Mesenchymal stem cell (in vitro differentiated cells and primary cell): Measurements from ENCODE around the gene VPS4B.

ENCODE experiments used
- DNase-seq: peaks from one replicate; pipeline ENCODE4 v3.0.0-alpha.2; 2013
- H2AFZ ChIP-seq: one replicate; pipeline ENCODE4 v1.6.1; 2013; ENCODE audit warnings: low read depth, mild to moderate bottlenecking, control low read depth, inconsistent platforms, low read length, moderate library complexity
- H2AK5ac ChIP-seq: 2 replicates; pipeline ENCODE4 v1.6.1; 2013; ENCODE audit warnings: low read length, moderate library complexity, mild to moderate bottlenecking, inconsistent platforms; ENCODE audit not compliant: severe bottlenecking
- H2BK120ac ChIP-seq: one replicate; pipeline ENCODE4 v1.6.1; 2013; ENCODE audit warnings: low read depth, mild to moderate bottlenecking, inconsistent platforms, low read length, moderate library complexity
- H2BK12ac ChIP-seq, 2 experiments: one replicate each; pipeline ENCODE4 v1.6.1; 2013; ENCODE audit warnings: inconsistent platforms in 2 of 2, low read length in 2 of 2, mild to moderate bottlenecking in 2 of 2, moderate library complexity in 2 of 2, control low read depth in 1 of 2
- H2BK15ac ChIP-seq: one replicate; pipeline ENCODE4 v1.6.1; 2013; ENCODE audit warnings: mild to moderate bottlenecking, low read depth, inconsistent platforms; ENCODE audit not compliant: poor library complexity, severe bottlenecking
- H2BK5ac ChIP-seq: 2 replicates; pipeline ENCODE4 v1.6.1; 2013; ENCODE audit warnings: low read depth, mild to moderate bottlenecking, low read length, control low read depth, inconsistent platforms; ENCODE audit not compliant: poor library complexity, severe bottlenecking
- H3K14ac ChIP-seq, 2 experiments: one replicate each; pipeline ENCODE4 v1.6.1; 2013; ENCODE audit warnings: inconsistent platforms in 2 of 2, low read length in 2 of 2, control low read depth in 1 of 2, mild to moderate bottlenecking in 1 of 2, moderate library complexity in 1 of 2
- H3K18ac ChIP-seq, 2 experiments: one replicate each; pipeline ENCODE4 v1.6.1; 2013; ENCODE audit warnings: inconsistent platforms in 2 of 2, low read length in 2 of 2, control low read depth in 1 of 2, low read depth in 1 of 2, mild to moderate bottlenecking in 1 of 2
- H3K23ac ChIP-seq, 2 experiments: one replicate each; pipeline ENCODE4 v1.6.1; 2013; ENCODE audit warnings: inconsistent platforms in 2 of 2, low read length in 2 of 2, mild to moderate bottlenecking in 2 of 2, moderate library complexity in 2 of 2, control low read depth in 1 of 2
- H3K27ac ChIP-seq: 2 replicates; pipeline ENCODE4 v1.5.1; 2013; ENCODE audit warnings: mild to moderate bottlenecking, moderate library complexity, low read length, control low read depth, inconsistent platforms; ENCODE audit not compliant: poor library complexity, severe bottlenecking
- H3K27me3 ChIP-seq, 2 experiments: 2 replicates each; pipeline versions ENCODE4 v1.6.1 to v1.7.0; 2013; ENCODE audit warnings: low read length in 2 of 2, mild to moderate bottlenecking in 2 of 2, moderate library complexity in 2 of 2, control low read depth in 1 of 2, inconsistent platforms in 1 of 2; ENCODE audit not compliant: control insufficient read depth in 1 of 2, insufficient read depth in 1 of 2
- H3K36me3 ChIP-seq, 2 experiments: 2 replicates each; pipeline versions ENCODE4 v1.6.1 to v1.7.0; 2013; ENCODE audit warnings: low read length in 2 of 2, control low read depth in 1 of 2, inconsistent platforms in 1 of 2, low read depth in 1 of 2, mild to moderate bottlenecking in 1 of 2; ENCODE audit not compliant: insufficient read depth in 2 of 2, control insufficient read depth in 1 of 2
- H3K4ac ChIP-seq, 2 experiments: one replicate each; pipeline ENCODE4 v1.6.1; 2013; ENCODE audit warnings: inconsistent platforms in 2 of 2, low read length in 2 of 2, mild to moderate bottlenecking in 2 of 2, moderate library complexity in 2 of 2, control low read depth in 1 of 2, low read depth in 1 of 2
- H3K4me1 ChIP-seq: 2 replicates; pipeline ENCODE4 v1.6.1; 2013; ENCODE audit warnings: low read depth, low read length, control low read depth; ENCODE audit not compliant: control insufficient read depth, insufficient read depth
- H3K4me2 ChIP-seq: 2 replicates; pipeline ENCODE4 v1.6.1; 2013; ENCODE audit warnings: low read length, mild to moderate bottlenecking, inconsistent platforms; ENCODE audit not compliant: poor library complexity, severe bottlenecking
- H3K4me3 ChIP-seq, 2 experiments: 2 replicates each; pipeline versions ENCODE4 v1.5.1 to v1.7.0; 2013; ENCODE audit warnings: low read length in 2 of 2, mild to moderate bottlenecking in 2 of 2, control low read depth in 1 of 2, low read depth in 1 of 2; ENCODE audit not compliant: insufficient read depth in 1 of 2
- H3K79me1 ChIP-seq: replicated peaks from 2 replicates; pipeline ENCODE4 v1.6.1; 2013; ENCODE audit warnings: mild to moderate bottlenecking, control low read depth, low read length, inconsistent platforms; ENCODE audit not compliant: poor library complexity, severe bottlenecking
- H3K9ac ChIP-seq: 2 replicates; pipeline ENCODE4 v1.7.0; 2013; ENCODE audit warnings: mild to moderate bottlenecking, low read length, moderate library complexity
- H3K9me3 ChIP-seq: 2 replicates; pipeline ENCODE4 v1.7.0; 2013; ENCODE audit warnings: mild to moderate bottlenecking, low read length; ENCODE audit not compliant: control insufficient read depth
- H4K8ac ChIP-seq: one replicate; pipeline ENCODE4 v1.6.1; 2013; ENCODE audit warnings: inconsistent platforms, mild to moderate bottlenecking, low read length, moderate library complexity
- H4K91ac ChIP-seq: one replicate; pipeline ENCODE4 v1.6.1; 2013; ENCODE audit warnings: mild to moderate bottlenecking, low read length, inconsistent platforms
- WGBS: methylation state at CpG from one replicate; pipeline ENCODE4 v1.1.7; 2013; ENCODE audit warnings: mixed read lengths; 5-methylcytosine and 5-hydroxymethylcytosine counted together

The VPS4B gene

GRCh38 chr18:63394954-63395353 lies 27.3 kb downstream of the VPS4B start:
- Histone ChIP-seq H4K8ac (no peak overlapping the region), H3K4ac (no peak overlapping the region), H3K36me3 (peaks cover 23 to 96% of the 10 kb centered on the region in 2 experiments)

GRCh38 chr18:63387861-63388260 lies 34.4 kb downstream of the VPS4B start:
- no peak overlapping the region for H4K91ac ChIP-seq
- no peak overlapping the region for H3K18ac ChIP-seq
- H3K36me3 ChIP-seq = peaks cover 18 to 77% of the 10 kb centered on the region in 2 experiments
- no peak overlapping the region for H3K4me2 ChIP-seq
- WGBS = 100% methylated on average over 3 of the region's 4 CpGs
- no peaks in the 10 kb centered on the region for H3K9me3 ChIP-seq
- H3K27me3 ChIP-seq = no peaks in the 10 kb centered on the region
- no peak overlapping the region for H2AFZ ChIP-seq
- H3K4ac ChIP-seq = no peak overlapping the region
- H3K27ac ChIP-seq = no peak overlapping the region
- H4K8ac ChIP-seq = no peak overlapping the region
- no peak overlapping the region for H3K14ac ChIP-seq
- DNase-seq = no peak
- H2BK120ac ChIP-seq = no peak overlapping the region
- H2BK12ac ChIP-seq = no peak overlapping the region
- H3K4me3 ChIP-seq = no peak overlapping the region
- no peak overlapping the region for H2BK5ac ChIP-seq
- H3K23ac ChIP-seq = no peak overlapping the region
- H2AK5ac ChIP-seq = no peak overlapping the region
- H3K79me1 ChIP-seq = peaks cover 2% of the 10 kb centered on the region
- H3K4me1 ChIP-seq = no peaks in the 10 kb centered on the region
- no peak overlapping the region for H2BK15ac ChIP-seq
- no peak overlapping the region for H3K9ac ChIP-seq

More at GRCh38 chr18:63394954-63395353, 27.3 kb downstream of the VPS4B start:
- Histone ChIP-seq H3K14ac (no peak overlapping the region), H3K79me1 (peaks cover 12% of the 10 kb centered on the region), H2AFZ (no peak overlapping the region), H3K4me3 (no peak overlapping the region), H2BK120ac (no peak overlapping the region), H2BK12ac (no peak overlapping the region), H3K27ac (no peak overlapping the region), H3K9me3 (no peaks in the 10 kb centered on the region), H3K23ac (no peak overlapping the region), H2BK5ac (no peak overlapping the region), H3K4me1 (no peaks in the 10 kb centered on the region), H3K27me3 (no peaks in the 10 kb centered on the region), H3K18ac (no peak overlapping the region), H3K9ac (no peak overlapping the region), H2AK5ac (no peak overlapping the region), H4K91ac (no peak overlapping the region), H2BK15ac (no peak overlapping the region), H3K4me2 (no peak overlapping the region)
- no peak for DNase-seq
- no CpG with 5 or more reads among the region's 3 CpGs for WGBS

DNA sequence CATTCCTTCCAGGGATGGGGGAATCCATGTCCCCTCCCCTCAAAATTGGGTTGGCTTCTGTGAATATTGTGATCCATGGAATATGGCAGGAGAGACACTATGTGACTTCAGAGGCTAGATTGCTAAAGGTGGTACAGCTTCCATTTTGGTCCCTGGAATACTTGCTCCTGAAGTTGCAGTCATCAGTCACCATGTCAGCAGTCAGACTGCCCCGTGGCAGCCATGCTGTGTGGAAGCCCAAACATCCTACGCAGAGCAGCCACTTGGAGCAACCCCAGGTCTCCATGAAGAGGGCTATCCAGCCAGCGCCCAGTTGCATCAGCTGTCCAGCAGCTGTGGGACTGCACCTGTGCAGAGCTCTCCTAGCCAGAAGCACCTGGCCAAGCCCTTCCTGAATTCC lies 39.4 kb downstream of the VPS4B start:
- Histone ChIP-seq H3K9ac (no peak overlapping the region), H3K23ac (no peak overlapping the region), H3K27me3 (no peaks in the 10 kb centered on the region), H3K18ac (no peak overlapping the region), H3K4me1 (no peaks in the 10 kb centered on the region), H3K9me3 (no peaks in the 10 kb centered on the region), H3K36me3 (peaks cover 8 to 36% of the 10 kb centered on the region in 2 experiments), H4K91ac (no peak overlapping the region), H2BK12ac (no peak overlapping the region), H3K14ac (no peak overlapping the region), H3K4ac (no peak overlapping the region), H2AK5ac (no peak overlapping the region), H3K27ac (no peak overlapping the region), H3K4me3 (no peak overlapping the region), H2BK5ac (no peak overlapping the region), H2BK120ac (no peak overlapping the region), H2BK15ac (no peak overlapping the region), H4K8ac (no peak overlapping the region), H3K79me1 (no peaks in the 10 kb centered on the region), H3K4me2 (no peak overlapping the region), H2AFZ (no peak overlapping the region)
- WGBS = 100% methylated on average over 3 of the region's 3 CpGs
- DNase-seq = no peak

DNA sequence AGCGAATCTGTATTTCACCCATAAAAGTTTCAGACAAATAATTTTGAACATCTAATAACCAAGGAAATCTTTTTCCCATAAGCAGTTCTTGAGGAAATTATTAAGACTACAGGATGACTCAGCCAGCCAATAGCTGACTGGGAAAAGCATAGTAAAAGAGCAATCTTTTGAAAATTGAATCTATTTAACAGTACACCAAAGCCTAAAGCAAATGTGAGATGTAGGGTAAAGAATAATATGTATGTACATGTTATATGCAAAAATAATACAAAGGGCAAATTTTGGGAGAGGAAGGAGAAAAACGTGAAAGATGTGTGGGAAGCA lies 42.7 kb downstream of the VPS4B start:
- Histone ChIP-seq H2AK5ac (no peak overlapping the region), H3K9ac (peak overlapping the region; percentile 59), H3K23ac (no peak overlapping the region), H3K14ac (no peak overlapping the region), H3K4me2 (no peak overlapping the region), H2BK15ac (no peak overlapping the region), H2AFZ (no peak overlapping the region), H2BK120ac (no peak overlapping the region), H3K4ac (no peak overlapping the region), H3K4me3 (peak overlapping the region in 1 of 2 experiments; percentile 30), H3K79me1 (no peaks in the 10 kb centered on the region), H3K18ac (no peak overlapping the region), H3K27ac (no peak overlapping the region), H3K36me3 (peaks cover 8 to 19% of the 10 kb centered on the region in 2 experiments), H2BK12ac (no peak overlapping the region), H4K91ac (no peak overlapping the region), H3K9me3 (peaks cover 7% of the 10 kb centered on the region), H4K8ac (no peak overlapping the region), H2BK5ac (no peak overlapping the region), H3K27me3 (no peaks in the 10 kb centered on the region), H3K4me1 (no peaks in the 10 kb centered on the region)
- DNase-seq = no peak
- WGBS = 89% methylated on average over 2 of the region's 2 CpGs
